GOT3 (cell line): ENCODE data around the gene NCOA5.

Source experiments
- DNase-seq: peaks from one replicate; lab custom pipeline; 2025; ENCODE audit warnings: mixed read lengths; lab: John Stamatoyannopoulos, UW

NCOA5 gene

DNA sequence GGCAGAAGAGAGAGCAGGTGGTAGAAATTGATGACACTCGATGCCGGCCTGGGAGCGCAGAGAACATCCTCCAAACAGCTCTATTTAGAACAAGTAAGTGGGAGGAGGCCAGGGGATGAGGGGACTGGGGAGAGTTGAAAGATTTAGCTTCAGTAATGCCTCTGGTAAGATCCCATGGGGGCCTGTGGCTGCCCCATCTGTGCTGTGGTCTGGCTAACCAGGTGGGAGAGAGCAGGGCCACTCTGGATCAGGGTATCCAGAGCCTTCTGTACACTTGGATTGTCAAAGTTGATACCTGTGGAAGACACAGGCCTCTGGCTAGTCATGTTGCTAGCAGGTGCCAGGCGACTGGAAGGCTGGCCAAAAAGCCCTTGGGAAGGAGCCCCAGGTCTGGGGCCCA, 27.6 kb downstream of the NCOA5 start:
- no peak for DNase-seq

GRCh38 chr20:46060975-46061374, 28.8 kb downstream of the NCOA5 start:
- no peak for DNase-seq

- no peak for DNase-seq
These were observed 29.4 kb downstream of the NCOA5 start for GRCh38 chr20:46060301-46060881.

DNA sequence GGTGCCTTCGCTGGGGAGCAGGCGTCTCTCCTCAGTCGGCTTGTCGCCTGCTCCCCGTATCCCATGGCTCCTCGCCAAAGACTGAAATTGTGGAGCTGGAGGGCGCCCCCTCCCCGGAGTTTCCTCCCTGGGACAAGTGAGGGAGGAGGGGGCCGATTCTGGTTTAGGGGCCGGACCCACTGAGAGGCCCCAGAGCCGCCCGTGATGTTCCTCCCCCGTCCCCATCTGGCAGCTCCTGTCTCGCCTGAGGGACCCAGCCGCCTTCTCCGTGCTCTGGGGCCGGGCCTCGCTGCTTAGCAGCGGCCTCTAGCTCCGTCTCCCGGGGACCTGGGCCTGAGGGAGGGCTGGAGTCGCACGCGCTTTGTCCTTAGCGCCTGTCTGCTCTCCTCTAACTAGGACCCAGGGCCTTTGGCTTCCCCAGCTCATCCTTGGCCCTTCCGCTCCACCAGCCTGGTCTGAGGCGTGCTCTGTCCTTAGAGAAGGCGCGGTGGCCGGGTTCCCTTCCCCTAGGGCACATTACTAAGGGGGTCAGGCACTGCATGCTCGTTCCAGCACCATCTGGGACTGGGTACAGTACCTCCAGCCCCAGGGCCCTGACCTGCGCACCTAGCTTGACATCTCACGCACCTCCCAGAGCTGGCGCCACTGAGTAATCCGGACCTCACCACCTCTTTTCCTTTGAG, 31.0 kb downstream of the NCOA5 start:
- DNase-seq, result no peak

DNA sequence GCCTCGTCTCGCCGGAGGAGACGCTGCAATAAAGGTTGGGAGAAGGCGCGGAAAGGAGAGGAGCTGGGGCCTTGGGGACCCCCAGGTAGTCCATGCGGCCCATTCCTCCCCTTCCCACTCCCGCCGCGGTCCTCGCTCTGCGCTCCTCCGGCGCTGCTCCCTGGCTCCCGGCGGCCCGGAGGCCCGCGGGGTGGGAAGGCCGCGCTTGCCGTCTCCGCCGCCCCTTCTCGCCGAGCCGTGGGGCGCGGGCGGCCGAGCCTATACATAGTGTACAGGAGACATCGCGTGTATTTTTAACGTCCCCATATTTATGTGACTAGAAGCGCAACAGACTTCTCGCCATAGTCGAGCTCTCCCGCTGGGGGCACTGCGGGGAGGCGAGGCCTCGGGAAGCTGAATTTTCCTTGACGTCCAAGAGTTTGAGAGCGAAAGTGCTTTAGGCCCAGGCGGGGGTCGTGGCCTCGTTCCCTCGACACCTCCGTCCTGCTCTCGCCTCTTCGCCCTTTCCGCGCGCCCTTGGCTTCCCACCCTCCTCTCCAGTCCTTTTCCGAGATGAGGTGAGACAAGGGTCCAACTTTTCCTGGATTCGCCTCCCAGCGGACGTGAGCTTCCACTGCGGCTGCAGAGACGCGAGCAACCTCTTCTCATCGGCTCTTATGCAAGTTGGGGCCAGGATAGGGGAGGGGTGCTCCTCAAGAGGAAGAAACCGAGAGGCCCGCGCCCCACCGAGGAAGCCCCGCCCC, 31.7 kb downstream of the NCOA5 start:
- no peak for DNase-seq

DNA sequence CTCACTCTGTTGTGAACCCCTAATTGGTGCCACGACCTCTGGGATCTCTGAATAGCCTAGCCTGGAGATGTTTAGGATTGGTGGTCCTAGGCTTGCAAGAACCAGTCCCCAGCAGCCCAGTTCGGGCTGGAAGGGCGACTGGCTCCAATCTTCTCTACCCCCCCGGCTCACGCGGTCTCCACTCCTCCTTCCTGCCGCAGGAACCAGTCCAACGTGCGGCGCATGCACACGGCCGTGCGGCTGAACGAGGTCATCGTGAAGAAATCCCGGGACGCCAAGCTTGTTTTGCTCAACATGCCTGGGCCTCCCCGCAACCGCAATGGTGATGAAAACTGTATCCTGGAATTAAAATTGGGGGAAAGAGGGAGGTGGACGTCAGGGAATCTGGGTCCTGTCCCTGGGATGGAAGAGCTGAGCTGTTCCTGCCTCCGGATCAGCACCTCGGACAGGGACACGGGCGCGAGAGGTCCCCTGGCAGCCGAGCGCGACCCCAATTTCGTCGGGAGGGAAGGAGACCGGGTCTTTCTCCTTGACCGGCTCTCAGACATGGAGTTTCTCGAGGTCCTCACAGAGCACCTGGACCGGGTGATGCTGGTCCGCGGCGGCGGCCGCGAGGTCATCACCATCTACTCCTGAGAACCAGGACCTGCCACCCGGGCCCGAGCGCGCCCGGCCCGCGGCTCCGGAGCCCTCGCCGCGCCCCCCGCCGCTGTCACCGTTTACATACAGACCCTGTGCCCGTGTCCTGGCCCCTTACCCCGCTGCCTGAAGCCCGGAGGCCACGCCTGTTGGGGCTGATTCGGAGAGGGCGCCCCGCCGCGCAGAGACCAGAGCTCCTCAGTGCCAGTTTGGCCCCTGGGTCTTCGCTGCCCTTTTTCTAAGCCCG, 32.5 kb downstream of the NCOA5 start:
- no peak for DNase-seq

GRCh38 chr20:46056027-46056833, 33.5 kb downstream of the NCOA5 start:
- DNase-seq, result no peak

- DNase-seq, result no peak
These were observed 34.5 kb downstream of the NCOA5 start for GRCh38 chr20:46055269-46055668.

- DNase-seq, result no peak
These were observed 35.2 kb downstream of the NCOA5 start for GRCh38 chr20:46054606-46055005.

GRCh38 chr20:46053416-46053815, 36.3 kb downstream of the NCOA5 start:
- DNase-seq, result no peak

DNA sequence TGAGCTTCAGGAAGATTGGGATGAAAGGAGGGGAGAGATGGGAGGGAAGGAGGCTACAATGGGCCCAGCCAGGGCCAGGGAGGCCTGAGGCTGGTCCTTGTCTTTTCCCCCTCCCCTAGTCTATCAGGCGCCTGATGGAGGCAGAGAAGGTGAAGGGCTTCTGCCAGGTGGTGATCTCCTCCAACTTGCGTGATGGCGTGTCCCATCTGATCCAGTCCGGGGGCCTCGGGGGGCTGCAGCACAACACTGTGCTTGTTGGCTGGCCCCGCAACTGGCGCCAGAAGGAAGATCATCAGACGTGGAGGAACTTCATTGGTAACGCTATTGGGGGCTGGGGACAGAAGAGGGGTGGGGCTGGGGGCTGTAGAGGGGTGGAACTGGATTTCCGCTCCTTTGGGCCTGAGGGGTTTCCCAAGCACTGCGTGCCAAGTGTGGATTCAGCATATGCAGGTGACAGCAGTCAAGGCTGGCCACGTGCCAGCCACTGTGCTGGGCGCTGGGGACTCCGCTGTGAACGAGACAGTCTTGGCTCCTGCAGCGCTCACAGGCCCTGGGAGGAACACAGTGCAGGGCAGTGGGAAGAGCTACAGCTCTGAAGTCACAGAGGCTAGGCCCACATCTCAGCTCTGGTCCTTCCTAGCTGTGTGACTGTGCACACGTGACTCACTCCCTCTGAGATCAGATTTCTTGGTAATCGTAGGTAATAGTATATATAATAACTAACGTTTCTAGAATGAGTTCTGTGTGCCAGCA, 38.0 kb downstream of the NCOA5 start:
- DNase-seq, result no peak

- no peak for DNase-seq
These were observed 38.9 kb downstream of the NCOA5 start for GRCh38 chr20:46050885-46051284.

GRCh38 chr20:46050444-46050843, 39.3 kb downstream of the NCOA5 start:
- no peak for DNase-seq

DNA sequence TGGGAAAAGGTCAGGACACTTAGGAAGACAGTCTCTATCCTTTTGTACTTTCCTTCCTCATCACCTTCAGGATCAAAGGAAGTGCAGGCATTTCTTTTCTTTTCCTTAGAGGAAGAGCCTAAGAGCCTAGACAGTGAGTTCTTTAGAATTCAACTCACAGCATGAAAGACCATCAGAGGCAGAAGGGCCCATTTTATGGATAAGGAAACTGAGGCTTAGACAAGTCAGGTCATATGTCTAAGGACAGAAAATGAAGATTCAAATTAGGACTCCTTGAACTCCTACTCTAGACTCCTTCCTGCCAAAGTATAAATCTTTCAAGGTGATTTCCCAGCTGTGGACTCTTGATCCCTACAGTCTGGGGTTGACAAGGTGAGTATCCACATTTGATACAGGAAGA, 39.9 kb downstream of the NCOA5 start:
- DNase-seq, result no peak

DNA sequence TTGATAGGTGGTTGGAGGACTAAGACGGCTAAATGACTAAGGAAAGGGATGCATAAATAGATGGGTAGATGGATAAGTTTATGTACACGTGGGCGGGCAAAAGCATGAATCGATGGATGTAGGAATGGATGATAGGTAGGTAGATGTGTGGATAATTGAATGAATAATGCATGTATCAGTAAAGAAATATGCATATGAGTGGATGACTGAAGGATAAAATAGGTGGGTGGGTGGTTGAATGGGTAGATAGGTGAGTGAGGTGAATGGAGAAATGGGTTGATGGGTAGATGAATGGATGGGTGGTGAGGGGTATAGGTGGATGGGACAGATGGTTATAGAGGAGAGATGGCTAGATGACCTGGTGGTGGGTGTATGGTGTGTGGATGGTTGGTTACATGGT, 40.6 kb downstream of the NCOA5 start:
- DNase-seq, result no peak

DNA sequence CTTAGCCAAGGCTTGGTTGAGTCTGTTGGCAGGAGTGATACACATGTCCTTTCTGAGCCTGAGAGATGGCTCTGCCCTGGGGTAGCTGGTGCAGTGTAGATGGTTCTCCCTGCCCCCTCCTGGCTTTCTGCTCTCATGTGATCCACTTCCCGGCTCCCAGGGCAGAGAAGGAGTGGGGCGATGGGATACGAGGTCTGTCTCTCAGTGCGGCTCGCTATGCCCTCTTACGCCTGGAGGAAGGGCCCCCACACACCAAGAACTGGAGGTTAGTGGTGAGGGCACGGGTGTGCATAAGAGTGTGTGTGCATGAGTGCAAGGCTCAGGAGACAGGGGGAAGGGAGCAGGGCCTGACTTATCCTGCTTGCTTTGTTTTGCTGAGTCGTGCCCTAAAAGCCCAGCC, 41.9 kb downstream of the NCOA5 start:
- DNase-seq, result no peak

DNA sequence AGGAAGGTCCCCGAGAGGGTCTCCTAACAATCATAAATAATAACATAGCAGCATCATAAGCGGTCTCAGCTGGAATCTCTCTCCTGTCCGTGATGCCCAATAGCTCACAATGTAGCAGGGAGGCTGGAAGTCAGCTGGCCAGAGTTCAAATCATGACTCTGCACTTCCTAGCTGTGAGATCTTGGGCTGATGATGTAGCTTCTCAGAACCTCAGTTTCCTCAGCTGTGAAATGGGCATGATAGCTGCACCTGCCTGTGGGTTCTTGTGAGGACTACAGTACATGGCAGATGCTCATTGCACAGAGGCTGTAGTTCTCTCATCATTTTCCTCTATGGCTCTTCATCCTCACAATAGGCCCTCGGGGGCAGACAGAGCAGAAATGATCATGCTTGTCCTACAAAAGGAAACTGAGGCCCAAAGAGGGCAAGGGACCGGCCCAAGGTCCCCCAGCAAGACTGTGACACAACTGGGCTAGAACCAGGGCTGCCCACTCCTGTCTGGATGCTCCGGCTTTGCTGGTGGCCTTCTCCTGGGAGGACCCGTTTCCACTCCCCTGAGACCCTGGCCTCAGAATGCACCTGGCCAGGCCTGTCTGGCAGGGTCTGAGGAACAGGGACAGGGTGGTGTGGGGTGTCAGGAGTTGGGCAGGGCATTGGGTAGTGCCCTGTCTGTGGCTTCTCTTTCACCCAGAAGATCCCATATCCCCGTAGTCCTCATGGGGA, 43.0 kb downstream of the NCOA5 start:
- no peak for DNase-seq

- DNase-seq, result no peak
These were observed 44.9 kb downstream of the NCOA5 start for GRCh38 chr20:46044896-46045295.

- no peak for DNase-seq
These were observed 46.2 kb downstream of the NCOA5 start for GRCh38 chr20:46043556-46043955.

- DNase-seq, result no peak
These were observed 48.7 kb downstream of the NCOA5 start for GRCh38 chr20:46040902-46041535.
